T-helper 1 cell (primary cell): Measurements from ENCODE around the gene SFXN3.

Experiments
- DNase-seq, 5 donors: peaks; one replicate each; pipeline ENCODE4 v3.0.0-alpha.2; 2012 to 2020
- total RNA-seq, 4 donors: gene quantifications; one replicate each; lab custom pipeline; 2026; lab: John Stamatoyannopoulos, UW

The SFXN3 gene
- total RNA-seq, result 54.4 to 69.4 (median 60.9) reads per million in 4 donors

GRCh38 chr10:101031128-101031795 is at the start of gene SFXN3, which contains the start of gene PDZD7:
SFXN3 (plus strand) TSS chr10:101031234; CDS start chr10:101034695, 3,461 bp downstream.
PDZD7 (minus strand) TSS chr10:101031129; CDS start chr10:101030219, 910 bp downstream.
- peak; percentile 91 to 95 (median 94) for DNase-seq

GRCh38 chr10:100982916-100983830 is 47.9 kb upstream of the SFXN3 start:
- DNase-seq, result no peak

- no peak for DNase-seq
Observed at GRCh38 chr10:100983868-100984671, 47.0 kb upstream of the SFXN3 start.

GRCh38 chr10:100984672-100985177 is 46.3 kb upstream of the SFXN3 start:
- DNase-seq, result no peak

- DNase-seq, result no peak
Observed at GRCh38 chr10:100985336-100985735, 45.7 kb upstream of the SFXN3 start.

GRCh38 chr10:100986623-100986951 is 44.4 kb upstream of the SFXN3 start:
- DNase-seq, result no peak

- DNase-seq, result peak; percentile 68 to 82 (median 79)
Observed at GRCh38 chr10:100986952-100987684, 43.9 kb upstream of the SFXN3 start, which contains the start of the genes MRPL43 and TWNK. MRPL43 (minus strand) TSS chr10:100987497; CDS start chr10:100987443, 54 bp downstream. TWNK (plus strand) TSS chr10:100987543; CDS start chr10:100988211, 668 bp downstream.

GRCh38 chr10:100987685-100988049 is 43.4 kb upstream of the SFXN3 start:
- DNase-seq, result no peak

- no peak for DNase-seq
Observed at GRCh38 chr10:100988166-100988565, 42.9 kb upstream of the SFXN3 start.

- DNase-seq, result no peak
Observed at GRCh38 chr10:100989088-100989487, 41.9 kb upstream of the SFXN3 start.

GRCh38 chr10:100993986-100994708 is 36.9 kb upstream of the SFXN3 start:
- DNase-seq, result no peak

GRCh38 chr10:100995181-100995580 is 35.9 kb upstream of the SFXN3 start:
- no peak for DNase-seq

GRCh38 chr10:100996678-100997359 is 34.2 kb upstream of the SFXN3 start:
- peak in 4 of 5 donors; percentile 27 to 42 (median 32) for DNase-seq

- DNase-seq, result peak; percentile 60 to 68 (median 63)
Observed at GRCh38 chr10:100997360-100998182, 33.5 kb upstream of the SFXN3 start.

- DNase-seq, result peak; percentile 46 to 63 (median 55)
Observed at GRCh38 chr10:100998183-100998990, 32.6 kb upstream of the SFXN3 start.

- DNase-seq, result peak; percentile 61 to 76 (median 69)
Observed at GRCh38 chr10:100998991-100999741, 31.9 kb upstream of the SFXN3 start.

- no peak for DNase-seq
Observed at GRCh38 chr10:100999742-101000126, 31.3 kb upstream of the SFXN3 start, which contains the start of gene LZTS2. LZTS2 (plus strand) TSS chr10:100999808; CDS start chr10:101002539, 2,731 bp downstream.
